ENCODE measurements around the gene ILF3. TPM values are rescaled to one million over a fixed set of nuclear protein-coding genes. Genes with fewer than 3 reads are reported as not detected.

The ILF3 gene
- 398 TPM for polyA plus RNA-seq (2012; ENCODE audit: insufficient read depth, insufficient read length)

GRCh38 chr19:10653732-10654609 lies at the start of gene ILF3:
Gene ILF3, plus strand, starts transcription at chr19:10654346. Its CDS starts 16,260 bp downstream, at chr19:10670606.
- H3K4me3 ChIP-seq (ENCODE audit: low read length): peak within 1 kb of the TSS; percentile 99
- peak; percentile 100 for DNase-seq (ENCODE audit: low read depth, low spot score)

GRCh38 chr19:10604460-10604980 lies 49.6 kb upstream of the ILF3 start:
- no peak overlapping the region for H3K4me3 ChIP-seq (ENCODE audit: low read length)
- no peak for DNase-seq (ENCODE audit: low read depth, low spot score)

GRCh38 chr19:10611907-10612306 lies 42.2 kb upstream of the ILF3 start:
- DNase-seq (ENCODE audit: low read depth, low spot score): no peak
- H3K4me3 ChIP-seq (ENCODE audit: low read length): no peak overlapping the region

- H3K4me3 ChIP-seq (ENCODE audit: low read length): no peak overlapping the region
- DNase-seq (ENCODE audit: low read depth, low spot score): no peak
Observed at GRCh38 chr19:10612499-10613119, 41.5 kb upstream of the ILF3 start.

- no peak overlapping the region for H3K4me3 ChIP-seq (ENCODE audit: low read length)
- no peak for DNase-seq (ENCODE audit: low read depth, low spot score)
Observed at GRCh38 chr19:10615429-10616023, 38.6 kb upstream of the ILF3 start.

- no peak overlapping the region for H3K4me3 ChIP-seq (ENCODE audit: low read length)
- DNase-seq (ENCODE audit: low read depth, low spot score): no peak
Observed at GRCh38 chr19:10617409-10618121, 36.6 kb upstream of the ILF3 start.

- no peak overlapping the region for H3K4me3 ChIP-seq (ENCODE audit: low read length)
- no peak for DNase-seq (ENCODE audit: low read depth, low spot score)
Observed at GRCh38 chr19:10618846-10619245, 35.3 kb upstream of the ILF3 start.

- no peak for DNase-seq (ENCODE audit: low read depth, low spot score)
- H3K4me3 ChIP-seq (ENCODE audit: low read length): no peak overlapping the region
Observed at GRCh38 chr19:10620786-10621185, 33.4 kb upstream of the ILF3 start.

GRCh38 chr19:10621966-10622365 lies 32.2 kb upstream of the ILF3 start:
- H3K4me3 ChIP-seq (ENCODE audit: low read length): no peak overlapping the region
- no peak for DNase-seq (ENCODE audit: low read depth, low spot score)

GRCh38 chr19:10624585-10624984 lies 29.6 kb upstream of the ILF3 start:
- no peak for DNase-seq (ENCODE audit: low read depth, low spot score)
- no peak overlapping the region for H3K4me3 ChIP-seq (ENCODE audit: low read length)

GRCh38 chr19:10625003-10625761 lies 29.0 kb upstream of the ILF3 start, which contains the start of gene SLC44A2:
Gene SLC44A2, plus strand, starts transcription at chr19:10625553. Its CDS starts 81 bp downstream, at chr19:10625634.
- no peak for DNase-seq (ENCODE audit: low read depth, low spot score)
- H3K4me3 ChIP-seq (ENCODE audit: low read length): no peak within 1 kb of the TSS

- no peak overlapping the region for H3K4me3 ChIP-seq (ENCODE audit: low read length)
- no peak for DNase-seq (ENCODE audit: low read depth, low spot score)
Observed at GRCh38 chr19:10625762-10626138, 28.4 kb upstream of the ILF3 start.

GRCh38 chr19:10631874-10632273 lies 22.3 kb upstream of the ILF3 start:
- no peak overlapping the region for H3K4me3 ChIP-seq (ENCODE audit: low read length)
- DNase-seq (ENCODE audit: low read depth, low spot score): no peak

- H3K4me3 ChIP-seq (ENCODE audit: low read length): no peak overlapping the region
- no peak for DNase-seq (ENCODE audit: low read depth, low spot score)
Observed at GRCh38 chr19:10634430-10634829, 19.7 kb upstream of the ILF3 start.

- no peak overlapping the region for H3K4me3 ChIP-seq (ENCODE audit: low read length)
- DNase-seq (ENCODE audit: low read depth, low spot score): no peak
Observed at GRCh38 chr19:10634963-10635362, 19.2 kb upstream of the ILF3 start.

GRCh38 chr19:10636304-10636972 lies 17.7 kb upstream of the ILF3 start:
- DNase-seq (ENCODE audit: low read depth, low spot score): no peak
- H3K4me3 ChIP-seq (ENCODE audit: low read length): no peak overlapping the region

GRCh38 chr19:10637894-10638293 lies 16.3 kb upstream of the ILF3 start:
- no peak overlapping the region for H3K4me3 ChIP-seq (ENCODE audit: low read length)

GRCh38 chr19:10639836-10640235 lies 14.3 kb upstream of the ILF3 start:
- DNase-seq (ENCODE audit: low read depth, low spot score): no peak
- no peak overlapping the region for H3K4me3 ChIP-seq (ENCODE audit: low read length)

More at GRCh38 chr19:10637894-10638293, 16.3 kb upstream of the ILF3 start:
- DNase-seq (ENCODE audit: low read depth, low spot score): no peak

Measured in Jurkat, Clone E6-1 (cell line).